IPS DF 19.7 (cell line): ENCODE measurements around the gene GSTO2.
"Not testable (repeated sequence)": the region's sequence is repeated elsewhere in the genome, so short reads cannot be mapped to it uniquely, and the experiment has no call there.

ENCODE experiments used
- DNase-seq: peaks from one replicate; pipeline ENCODE4 v3.0.0-alpha.2; 2013; ENCODE audit warnings: low read depth, low spot score

Gene GSTO2

DNA sequence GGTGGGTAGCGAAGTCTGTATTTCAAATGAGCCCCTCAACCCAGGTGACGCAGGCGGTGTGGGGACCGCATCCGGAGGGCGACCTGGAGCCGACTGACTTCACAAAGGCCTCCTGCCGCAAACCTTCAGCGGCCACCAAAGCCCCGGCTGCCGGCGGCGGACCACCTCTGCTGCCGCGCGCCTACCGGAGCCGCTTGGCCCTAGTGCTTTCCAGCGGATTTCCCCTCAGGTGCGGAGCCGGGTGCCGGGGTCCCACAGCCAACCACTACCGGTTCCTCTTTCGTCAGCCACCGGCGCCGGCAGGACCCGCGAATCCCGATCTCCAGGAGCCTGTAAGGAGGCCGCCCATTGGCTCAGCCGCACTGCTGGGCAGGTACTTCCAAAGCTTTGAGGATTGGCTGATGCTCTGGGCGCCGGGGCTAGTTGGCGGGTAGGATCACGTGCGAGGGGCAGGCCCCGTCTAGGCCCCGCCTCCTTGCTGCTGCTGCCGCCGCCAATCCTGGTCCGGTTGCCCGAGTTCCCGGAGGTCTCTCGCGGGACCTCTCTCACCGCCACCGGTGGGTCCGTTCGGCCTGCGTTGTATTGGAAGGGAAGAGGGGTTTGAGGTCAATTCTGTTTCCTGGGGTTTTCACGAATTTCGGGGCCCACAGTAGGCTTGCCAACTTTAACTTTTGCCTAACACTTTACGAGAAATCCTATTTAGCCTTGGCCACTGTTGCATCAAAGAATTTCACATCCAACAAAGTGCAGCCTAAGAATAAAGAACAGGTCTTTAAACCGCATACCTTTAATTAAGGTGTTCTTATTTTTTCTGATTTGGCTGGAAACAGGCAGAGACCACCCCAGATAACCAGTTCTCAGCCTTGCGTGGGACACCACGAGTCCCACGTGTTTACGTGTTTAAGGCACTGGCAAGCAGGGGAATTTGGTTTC, at the start of gene GSTO2:
Gene GSTO2 (plus strand): TSS at position 472 of the 933 bp plus-strand sequence. CDS start 5,732 bp downstream, outside the sequence.
- DNase-seq = peak; percentile 95

- DNase-seq = no peak
These were observed 48.5 kb upstream of the GSTO2 start for GRCh38 chr10:104220522-104220921.

DNA sequence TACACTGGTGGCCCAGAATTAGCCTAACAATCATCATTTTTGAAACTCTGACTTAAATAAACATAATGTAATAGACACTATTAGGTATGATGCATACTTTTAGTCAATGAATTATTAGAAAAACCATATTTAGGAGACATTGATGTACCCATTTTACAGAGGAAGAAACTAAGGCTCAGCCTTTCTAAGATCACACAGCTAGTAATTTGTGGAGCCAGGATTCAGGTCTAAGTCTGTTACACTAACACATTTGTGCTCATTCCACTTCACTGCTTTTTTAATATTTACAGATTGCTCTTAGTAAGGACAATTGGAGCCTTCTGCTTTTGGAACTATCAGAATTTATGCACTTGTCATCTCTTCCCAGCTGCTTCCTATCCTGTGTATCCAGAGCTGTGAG, 45.7 kb upstream of the GSTO2 start:
- no peak for DNase-seq

DNA sequence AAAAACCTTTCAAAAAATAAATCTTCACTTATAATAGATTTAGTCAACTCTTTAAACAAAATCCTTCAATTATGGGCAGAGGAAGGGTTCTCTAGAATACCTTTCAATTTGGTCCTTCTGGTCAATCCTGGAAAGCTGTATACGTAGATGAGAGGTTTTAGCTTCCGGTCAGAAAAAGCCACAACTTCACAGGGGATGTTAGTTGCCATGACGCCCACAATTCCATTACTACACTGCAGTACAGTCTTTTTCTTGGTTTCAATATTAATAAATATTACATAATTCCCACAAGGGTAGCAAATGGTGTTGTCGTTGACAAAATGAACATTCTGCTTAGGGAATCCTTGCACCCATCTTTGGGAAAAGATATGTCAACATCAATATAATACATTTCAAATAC, 38.5 kb upstream of the GSTO2 start:
- DNase-seq = no peak

DNA sequence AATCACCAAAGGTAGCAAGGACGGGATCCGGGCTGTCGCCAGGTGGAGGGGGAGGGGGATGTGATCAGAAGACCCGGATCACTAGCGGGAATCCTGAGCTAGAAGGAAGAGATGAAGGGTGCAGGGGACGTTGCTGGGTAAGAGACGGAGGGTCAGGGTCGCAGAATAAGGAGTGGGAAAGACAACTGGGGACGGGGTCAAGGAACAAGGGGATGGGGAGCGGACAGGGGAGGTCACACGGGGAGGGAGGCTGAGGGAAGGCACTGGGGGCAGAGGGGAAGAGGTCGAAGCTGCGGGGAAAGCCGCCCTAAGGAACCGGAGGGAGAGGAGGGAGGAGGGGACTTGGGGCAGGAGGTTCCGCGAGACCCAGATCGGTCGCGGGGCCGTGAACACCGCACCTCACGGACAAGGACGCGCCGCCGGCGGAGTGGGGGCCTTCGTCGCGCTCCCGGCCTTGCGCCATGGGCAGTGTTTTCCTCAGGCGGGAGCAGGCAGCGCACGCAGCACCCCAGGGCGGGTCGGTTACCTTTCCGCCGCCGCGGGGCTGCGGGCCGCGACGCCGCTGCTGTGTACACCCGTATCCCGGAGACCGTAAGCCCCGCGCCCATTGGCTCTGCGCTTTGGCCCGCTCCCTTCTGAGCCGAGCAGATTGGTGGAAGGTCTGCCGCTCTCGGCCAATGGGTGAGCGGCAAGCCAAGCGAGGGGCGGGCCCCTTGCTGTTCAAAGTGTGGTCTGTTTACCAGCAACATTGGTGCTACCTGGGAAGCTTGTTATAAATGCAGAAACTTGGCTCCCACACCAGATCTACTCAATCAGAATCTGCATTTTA, 37.0 kb upstream of the GSTO2 start, which contains the start of gene CFAP43:
Gene CFAP43 (minus strand): TSS at position 581 of the 829 bp plus-strand sequence. CDS start 118 bp downstream, at position 463.
- DNase-seq = peak; percentile 76

DNA sequence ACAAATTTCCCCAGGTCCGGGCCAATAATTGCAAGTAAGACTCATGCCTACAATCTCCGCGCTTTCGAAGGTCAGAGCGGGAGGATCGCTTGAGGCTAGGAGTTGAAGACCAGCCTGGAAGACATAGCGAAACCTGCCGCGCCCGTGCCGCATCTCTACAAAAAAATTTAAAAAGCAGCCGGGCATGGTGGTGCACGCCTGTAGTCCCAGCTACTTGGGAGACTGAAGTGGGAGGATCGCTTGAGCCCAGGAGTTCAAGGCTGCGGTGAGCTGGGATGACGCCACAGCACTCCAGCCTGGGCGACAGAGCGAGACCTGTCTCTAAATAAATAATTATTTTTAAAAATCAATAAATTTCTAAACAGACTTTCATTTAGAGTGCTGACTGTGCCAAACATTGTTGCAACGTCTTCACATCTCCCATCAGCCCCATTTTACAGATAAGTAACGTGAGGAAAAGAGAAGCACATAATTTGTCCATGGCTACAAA, 36.3 kb upstream of the GSTO2 start:
- no peak for DNase-seq

- DNase-seq = no peak
These were observed 35.2 kb upstream of the GSTO2 start for GRCh38 chr10:104233817-104234216.

DNA sequence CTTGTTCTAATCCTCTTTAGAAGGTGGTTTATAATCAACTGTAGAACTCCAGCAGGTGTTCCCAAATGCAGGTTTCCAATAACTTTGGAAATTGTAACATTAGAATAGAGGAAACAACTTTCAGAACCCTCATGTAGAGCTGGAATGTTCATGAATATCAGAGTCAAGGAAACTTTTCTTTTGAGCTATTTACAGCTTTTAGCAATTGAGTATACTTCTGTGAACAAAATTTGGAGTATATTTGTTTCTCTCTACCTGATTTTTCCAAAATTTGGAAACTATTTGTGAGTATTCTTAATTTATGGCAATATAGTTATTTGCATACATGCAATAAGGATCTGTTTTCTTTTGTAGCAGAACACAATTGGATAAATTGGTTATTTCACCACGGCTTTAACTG, 34.0 kb upstream of the GSTO2 start:
- DNase-seq = no peak

DNA sequence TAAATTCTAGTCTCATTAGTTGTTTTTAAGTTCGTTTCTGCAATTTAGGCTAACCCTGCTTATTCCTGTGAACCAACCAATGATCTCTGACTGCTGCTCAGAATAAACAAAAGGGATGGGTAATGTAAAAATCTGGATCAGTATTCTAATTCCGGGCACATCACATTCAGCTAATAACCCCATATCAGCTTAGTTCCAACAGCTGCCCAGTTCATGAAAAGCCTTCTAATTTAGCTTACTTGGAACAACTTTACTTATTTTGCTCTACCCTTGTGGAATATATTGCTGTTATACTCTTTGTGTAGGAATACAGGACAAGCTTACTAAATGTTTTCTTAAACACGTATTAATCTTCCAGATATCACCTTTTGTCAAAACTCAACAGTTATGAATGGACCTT, 33.2 kb upstream of the GSTO2 start:
- DNase-seq = no peak

DNA sequence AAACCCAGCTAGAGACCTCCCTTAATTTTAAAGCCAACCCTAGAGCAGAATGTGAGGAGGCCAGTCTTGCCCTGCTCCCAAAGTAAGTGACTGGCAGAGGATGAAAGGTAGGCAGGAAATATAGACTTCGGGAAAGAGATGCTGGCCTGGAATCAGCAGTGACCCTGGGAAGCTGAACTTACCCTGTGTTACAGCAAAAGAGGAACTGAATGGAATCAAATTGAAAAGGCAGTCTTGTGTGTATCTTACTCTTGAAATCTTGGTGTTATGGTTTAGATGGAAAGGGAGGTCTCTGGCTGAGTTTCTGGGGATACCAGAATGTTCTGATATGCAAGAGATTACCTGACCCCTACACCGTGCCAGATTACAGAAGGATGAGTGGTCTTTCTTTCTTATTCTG, 28.9 kb upstream of the GSTO2 start:
- no peak for DNase-seq

GRCh38 chr10:104242545-104242944, 26.4 kb upstream of the GSTO2 start:
- no peak for DNase-seq

DNA sequence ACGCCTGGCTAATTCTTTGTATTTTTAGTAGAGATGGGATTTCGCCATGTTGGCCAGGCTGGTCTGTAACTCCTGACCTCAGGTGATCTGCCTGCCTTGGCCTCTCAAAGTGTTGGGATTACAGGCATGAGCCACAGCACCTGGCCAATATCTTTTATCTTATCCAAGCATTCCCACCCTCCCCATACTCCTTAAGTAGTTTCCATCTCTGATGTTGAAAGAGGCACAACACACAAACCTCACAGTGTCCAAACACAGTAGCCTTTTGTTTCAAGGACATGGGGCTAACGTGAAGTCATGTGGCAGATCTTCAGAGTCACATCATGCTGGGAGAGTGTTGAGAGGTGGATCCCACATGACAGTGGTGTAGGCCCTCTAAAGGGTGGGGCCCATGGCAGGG, 26.0 kb upstream of the GSTO2 start:
- DNase-seq = not testable (repeated sequence)

DNA sequence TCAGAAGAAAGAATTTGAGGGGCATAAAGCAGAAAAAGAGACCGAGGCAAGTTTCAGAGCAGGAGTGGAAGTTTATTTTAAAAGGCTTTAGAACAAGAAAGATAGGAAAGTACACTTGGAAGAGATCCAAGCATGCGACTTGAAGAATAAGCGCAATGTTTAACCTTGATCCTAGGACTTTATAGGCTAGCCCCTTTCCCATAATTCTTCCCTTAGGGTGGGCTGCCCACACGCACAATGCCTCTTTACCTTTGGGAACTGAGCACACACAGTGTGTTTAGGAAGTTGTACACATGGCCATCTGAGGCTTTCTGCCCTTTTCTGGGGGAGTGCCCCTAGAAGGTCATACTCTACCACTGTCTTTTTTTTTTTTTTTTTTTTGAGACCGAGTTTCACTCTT, 25.5 kb upstream of the GSTO2 start:
- DNase-seq = no peak

- DNase-seq = no peak
These were observed 23.8 kb upstream of the GSTO2 start for GRCh38 chr10:104245066-104245632.

DNA sequence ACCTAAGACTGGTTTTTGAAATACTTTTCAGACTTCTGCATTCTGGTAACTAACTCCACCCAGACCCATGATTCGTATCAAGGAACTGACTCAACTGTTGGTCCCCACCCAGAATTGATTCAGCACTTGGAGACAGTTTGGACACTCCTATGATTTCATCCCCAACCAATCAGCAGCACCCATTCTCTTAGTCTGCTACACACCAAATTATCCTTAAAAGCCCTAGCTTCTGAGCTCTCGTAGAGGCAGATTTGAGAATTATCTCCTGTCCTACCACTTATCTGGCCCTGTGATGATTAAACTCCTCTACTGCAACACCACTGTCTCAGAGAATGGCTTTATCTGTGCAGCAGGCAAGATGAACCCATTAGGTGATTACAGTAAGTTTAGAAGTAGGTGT, 22.0 kb upstream of the GSTO2 start:
- no peak for DNase-seq

DNA sequence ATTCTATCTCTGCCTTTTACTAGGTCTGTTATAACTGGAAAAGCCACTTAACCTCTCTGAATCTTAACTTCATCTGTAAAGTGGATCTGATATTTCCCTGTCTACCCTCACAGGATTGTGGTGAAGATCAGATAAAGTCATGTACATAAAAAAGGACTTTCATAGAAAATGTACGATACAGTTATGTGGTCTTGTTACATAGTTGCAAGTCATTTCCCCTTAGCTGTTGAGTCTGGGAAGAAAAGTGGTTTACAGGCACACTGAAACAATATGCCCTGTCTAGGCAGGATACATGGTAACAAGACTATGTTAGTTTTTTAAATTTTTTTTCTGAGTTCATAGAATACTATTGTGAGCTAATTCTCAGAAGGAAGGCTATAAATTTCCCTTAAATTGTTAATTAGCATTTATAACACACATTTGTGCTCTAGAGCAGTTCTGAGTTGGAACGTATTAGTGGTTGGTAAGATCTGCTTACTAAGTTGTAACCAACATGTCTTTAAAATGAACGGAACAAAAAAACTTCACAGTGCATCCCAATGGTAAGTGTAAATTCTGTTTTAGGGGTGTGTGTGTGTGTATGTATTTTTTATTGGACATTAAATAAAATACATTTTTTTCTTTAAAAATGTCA, 21.4 kb upstream of the GSTO2 start:
- DNase-seq = no peak

DNA sequence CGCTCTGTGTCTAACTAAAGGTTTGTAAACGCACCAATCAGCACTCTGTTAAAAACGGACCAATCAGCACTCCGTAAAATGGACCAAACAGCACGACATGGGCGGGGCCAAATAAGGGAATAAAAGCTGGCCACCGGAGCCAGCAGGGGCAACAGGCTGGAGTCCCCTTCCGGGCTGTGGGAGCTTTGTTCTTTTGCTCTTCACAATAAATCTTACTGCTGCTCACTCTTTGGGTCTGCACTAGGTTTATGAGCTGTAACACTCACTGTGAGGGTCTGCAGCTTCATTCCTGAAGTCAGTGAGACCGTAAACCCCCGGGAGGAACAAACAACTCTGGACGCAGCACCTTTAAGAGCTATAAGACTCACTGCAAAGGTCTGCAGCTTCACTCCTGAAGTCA, 20.1 kb upstream of the GSTO2 start:
- DNase-seq = not testable (repeated sequence)

- no peak for DNase-seq
These were observed 18.6 kb upstream of the GSTO2 start for GRCh38 chr10:104250371-104250770.

DNA sequence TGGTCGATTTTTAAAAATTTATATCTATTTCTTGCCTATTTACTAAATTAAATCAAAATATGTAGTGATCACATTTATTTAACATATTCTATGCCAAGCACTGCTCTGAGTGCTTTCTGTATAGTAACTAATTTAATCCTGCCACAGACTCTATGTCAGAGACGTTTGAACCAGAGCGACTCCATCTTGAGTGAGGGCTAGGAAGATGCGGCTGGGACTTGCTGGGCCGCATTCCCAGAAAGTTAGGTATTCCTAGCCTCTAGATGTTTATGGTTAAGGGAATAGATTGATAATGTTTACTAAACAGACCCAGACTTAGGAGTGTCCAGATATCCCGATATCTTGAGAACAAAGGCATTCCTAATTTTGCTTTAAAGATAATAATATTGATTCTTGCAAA, 17.5 kb upstream of the GSTO2 start:
- no peak for DNase-seq

- DNase-seq = no peak
These were observed 16.6 kb upstream of the GSTO2 start for GRCh38 chr10:104252368-104252767.

DNA sequence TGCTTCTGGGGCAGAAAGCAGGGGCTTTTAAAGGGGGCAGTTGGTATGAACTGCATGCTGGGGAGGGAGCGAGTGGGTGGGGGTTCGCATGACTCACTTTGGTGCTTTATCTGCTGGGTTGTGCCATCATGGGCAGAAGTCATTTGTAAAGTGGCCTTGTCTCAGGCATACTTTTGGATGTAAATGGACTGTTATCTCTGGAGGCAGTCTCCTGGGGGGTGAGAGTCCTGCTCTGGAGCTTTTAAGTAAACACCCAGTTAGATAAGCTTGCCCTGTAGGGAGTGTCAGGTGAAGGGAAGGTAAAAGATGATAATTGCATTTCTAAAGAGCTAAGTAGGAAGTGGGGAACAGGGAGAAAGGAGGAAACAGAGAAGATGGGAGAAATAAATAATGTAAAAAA, 15.9 kb upstream of the GSTO2 start:
- DNase-seq = no peak
